Testis (tissue), 3 donors: ENCODE data around the gene RAMP1. TPM values are rescaled to one million over a fixed set of nuclear protein-coding genes. Genes with fewer than 3 reads are reported as not detected.
"Not testable (repeated sequence)": the region's sequence is repeated elsewhere in the genome, so short reads cannot be mapped to it uniquely, and the experiment has no call there.

ENCODE experiments used
- DNase-seq: peaks from one replicate; pipeline ENCODE4 v3.0.0-alpha.2; 2019
- H3K27ac ChIP-seq, 2 donors: fragments of 200-600 bp; sonication (generic); one replicate each; pipeline ENCODE4 v1.5.1; 2019
- H3K27me3 ChIP-seq: fragments of 200-600 bp; sonication (generic); one replicate; pipeline ENCODE4 v1.5.1; 2019
- H3K36me3 ChIP-seq: fragments of 200-600 bp; sonication (generic); one replicate; pipeline ENCODE4 v1.5.1; 2017; ENCODE audit warnings: low read depth; ENCODE audit errors: missing control alignments
- H3K4me1 ChIP-seq: fragments of 200-600 bp; sonication (generic); one replicate; pipeline ENCODE4 v1.5.1; 2019
- H3K4me3 ChIP-seq, 2 donors: fragments of 200-600 bp; sonication (generic); one replicate each; pipeline ENCODE4 v1.5.1; 2017 to 2019
- H3K9me3 ChIP-seq: fragments of 200-600 bp; sonication (generic); one replicate; pipeline ENCODE4 v1.5.1; 2017
- CTCF ChIP-seq, 3 experiments: fragments of 450-650 bp in 2 of 3; fragments of 200-600 bp in 1 of 3; sonication (generic) in 1 of 3; IDR thresholded peaks; one replicate each; pipeline ENCODE4 v1.5.1; 2016 to 2019; ENCODE audit warnings: antibody characterized with exemption in 3 of 3, mild to moderate bottlenecking in 2 of 3, moderate library complexity in 1 of 3
- POLR2A ChIP-seq: fragments of 450-650 bp; IDR thresholded peaks from one replicate; pipeline ENCODE4 v1.6.1; 2017; ENCODE audit warnings: antibody characterized with exemption, mild to moderate bottlenecking, moderate library complexity
- WGBS, 2 donors: methylation state at CpG; one replicate each; pipeline ENCODE4 v1.1.5; 2018; 5-methylcytosine and 5-hydroxymethylcytosine counted together
- intact Hi-C: fragments of 100-400 bp; cut with DNase I; formaldehyde crosslinking; loops from one replicate; pipeline ENCODE4 v1.15.1; 2023; ENCODE audit warnings: low total_unique reads
- polyA plus RNA-seq: library from polyadenylated mRNA; stranded (reverse); fragments of 350-450 nt; fragmentation: Illumina TruSeq; extraction: RNeasy Lipid Tissue Mini Kit (QIAGEN cat#74804); gene quantifications from one replicate; pipeline ENCODE4 v1.2.3, GENCODE V29; 2014; ENCODE audit warnings: low read depth, low replicate concordance; ENCODE audit not compliant: insufficient read depth
- total RNA-seq, 2 donors: library from RNA; depleted of rRNA; stranded (reverse); fragments of >200 nt; gene quantifications; one replicate each; pipeline ENCODE4 v1.2.3, GENCODE V29; 2016

Gene RAMP1
- total and polyA plus RNA-seq, 3 donors from 2014 or later = 8.9 to 14.3 (median 13.9) TPM

GRCh38 chr2:237830522-237830921, 28.9 kb upstream of the RAMP1 start:
- no peak for DNase-seq
- H3K27ac ChIP-seq = no peak overlapping the region

GRCh38 chr2:237833546-237833945, 25.9 kb upstream of the RAMP1 start:
- WGBS, 2 donors = 95 to 97% methylated on average over 1 of the region's 1 CpG
- intact Hi-C loops = no loop called here

More at GRCh38 chr2:237830522-237830921, 28.9 kb upstream of the RAMP1 start:
- TF ChIP-seq CTCF (IDR thresholded peaks at IDR 0.05) (no peak), POLR2A (no peak)
- Histone ChIP-seq H3K9me3 (no peaks in the 10 kb centered on the region), H3K36me3 (no peaks in the 10 kb centered on the region), H3K27me3 (no peaks in the 10 kb centered on the region), H3K4me1 (no peaks in the 10 kb centered on the region), H3K4me3 (no peak overlapping the region)
- 79 to 84% methylated on average over 2 of the region's 2 CpGs for WGBS, 2 donors
- intact Hi-C loops = no loop called here

DNA sequence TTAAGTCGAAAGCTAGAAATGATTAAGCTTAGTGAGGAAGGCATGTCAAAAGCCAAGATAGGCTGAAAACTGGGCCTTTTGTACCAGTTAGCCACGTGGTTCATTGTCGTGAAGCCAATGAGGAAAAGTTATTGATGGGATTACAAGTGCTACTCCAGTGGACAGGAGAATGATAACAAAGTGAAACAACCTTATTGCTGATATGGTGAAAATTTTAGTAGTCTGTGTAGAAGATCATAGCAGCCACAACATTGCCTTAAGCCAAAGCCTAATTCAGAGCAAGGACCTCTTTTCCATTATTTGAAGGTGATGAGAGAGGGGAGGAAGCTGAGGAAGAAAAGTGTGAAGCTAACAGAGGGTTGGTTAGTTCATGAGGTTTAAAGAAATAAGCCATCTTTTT, 24.1 kb upstream of the RAMP1 start:
- Histone ChIP-seq H3K4me3 (no peak overlapping the region), H3K36me3 (no peaks in the 10 kb centered on the region), H3K27me3 (no peaks in the 10 kb centered on the region), H3K27ac (no peak overlapping the region), H3K9me3 (no peaks in the 10 kb centered on the region), H3K4me1 (no peaks in the 10 kb centered on the region)
- intact Hi-C loops = no loop called here
- TF ChIP-seq CTCF (IDR thresholded peaks at IDR 0.05) (no peak), POLR2A (no peak)
- 79 to 87% methylated on average over 3 of the region's 3 CpGs for WGBS, 2 donors
- no peak for DNase-seq

More at GRCh38 chr2:237833546-237833945, 25.9 kb upstream of the RAMP1 start:
- Histone ChIP-seq H3K27ac (no peak overlapping the region), H3K27me3 (no peaks in the 10 kb centered on the region), H3K4me3 (no peak overlapping the region), H3K4me1 (no peaks in the 10 kb centered on the region), H3K9me3 (no peaks in the 10 kb centered on the region), H3K36me3 (no peaks in the 10 kb centered on the region)
- DNase-seq = no peak
- no peak for TF ChIP-seq CTCF (IDR thresholded peaks at IDR 0.05)
- TF ChIP-seq POLR2A = no peak

DNA sequence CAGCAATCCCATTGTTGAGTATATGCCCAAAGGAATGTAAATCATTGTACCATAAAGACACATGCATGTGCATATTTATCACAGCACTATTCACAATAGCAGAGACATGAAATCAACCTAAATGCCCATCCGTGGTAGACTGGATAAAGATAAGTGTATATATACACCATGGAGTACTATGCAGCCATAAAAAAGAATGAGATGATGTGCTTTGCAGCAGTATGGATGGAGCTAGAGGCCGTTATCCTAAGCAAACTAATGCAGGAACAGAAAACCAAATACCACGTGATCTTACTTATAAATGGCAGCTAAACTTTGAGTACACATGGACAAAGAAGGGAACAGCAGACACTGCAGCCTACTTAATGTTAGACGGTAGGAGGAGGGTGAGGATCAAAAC, 18.4 kb upstream of the RAMP1 start:
- H3K36me3 ChIP-seq = no peaks in the 10 kb centered on the region
- no peak for DNase-seq
- no peak overlapping the region for H3K4me3 ChIP-seq
- 81 to 84% methylated on average over 4 of the region's 4 CpGs for WGBS, 2 donors
- intact Hi-C loops = no loop called here
- H3K27ac ChIP-seq = no peak overlapping the region
- H3K9me3 ChIP-seq = no peaks in the 10 kb centered on the region
- H3K27me3 ChIP-seq = no peaks in the 10 kb centered on the region
- TF ChIP-seq CTCF (IDR thresholded peaks at IDR 0.05) (no peak), POLR2A (no peak)
- no peaks in the 10 kb centered on the region for H3K4me1 ChIP-seq

- H3K36me3 ChIP-seq, H3K9me3 ChIP-seq, H3K27ac ChIP-seq, intact Hi-C loops, H3K27me3 ChIP-seq, H3K4me3 ChIP-seq, DNase-seq, H3K4me1 ChIP-seq: not testable (repeated sequence)
- 94 to 98% methylated on average over 12 of the region's 12 CpGs for WGBS, 2 donors
Measured at GRCh38 chr2:237848940-237849339, 10.5 kb upstream of the RAMP1 start.
